WTC11 (cell line): ENCODE results near the gene VKORC1. TPM values are rescaled to one million over a fixed set of nuclear protein-coding genes. Genes with fewer than 3 reads are reported as not detected.

ENCODE experiments used
- ATAC-seq: fragments of 200-7000 bp; cut with Tn5 transposase; 2 replicates; pipeline ENCODE4 v1.10.0; 2021; ENCODE audit warnings: mild to moderate bottlenecking, moderate library complexity
- CTCF ChIA-PET: fragments of 300-600 bp; sonication (Branson Sonifier 250); formaldehyde crosslinking; loops from one replicate; lab custom pipeline; 2021; ENCODE audit warnings: antibody characterized with exemption; lab: Charles Lee
- POLR2A ChIA-PET: fragments of 350-600 bp; sonication (Branson Sonifier 250); formaldehyde crosslinking; loops from one replicate; lab custom pipeline; 2021; ENCODE audit warnings: antibody characterized with exemption; lab: Charles Lee
- DNase-seq: peaks from one replicate; pipeline ENCODE4 v3.0.0; 2021; ENCODE audit warnings: low spot score
- H3K27ac Mint-ChIP-seq: 2 replicates; pipeline ENCODE4 v1.8.0; 2021; ENCODE audit warnings: mixed read lengths
- H3K27me3 Mint-ChIP-seq: 2 replicates; pipeline ENCODE4 v1.8.0; 2021; ENCODE audit warnings: low read depth, mild to moderate bottlenecking, moderate library complexity, mixed read lengths
- H3K36me3 Mint-ChIP-seq: 2 replicates; pipeline ENCODE4 v1.8.0; 2021; ENCODE audit warnings: mixed read lengths
- H3K4me1 Mint-ChIP-seq: 2 replicates; pipeline ENCODE4 v1.8.0; 2022; ENCODE audit warnings: mixed read lengths
- H3K4me3 Mint-ChIP-seq: 2 replicates; pipeline ENCODE4 v1.8.0; 2021; ENCODE audit warnings: mild to moderate bottlenecking, moderate library complexity, mixed read lengths
- H3K9me3 Mint-ChIP-seq: 2 replicates; pipeline ENCODE4 v1.8.0; 2021; ENCODE audit warnings: mixed read lengths
- CREB1 ChIP-seq: sonication (generic); formaldehyde crosslinking; IDR thresholded peaks from 2 replicates; pipeline ENCODE4 v1.8.0; 2023; ENCODE audit warnings: mild to moderate bottlenecking, missing genetic modification reagents
- CTCF ChIP-seq: fragments of 200-600 bp; IDR thresholded peaks from 2 replicates; pipeline ENCODE4 v1.8.0; 2022; ENCODE audit warnings: antibody characterized with exemption
- ELF4 ChIP-seq: sonication (generic); formaldehyde crosslinking; IDR thresholded peaks from 2 replicates; pipeline ENCODE4 v1.8.1; 2022; ENCODE audit warnings: low read depth, mild to moderate bottlenecking, moderate library complexity, missing genetic modification reagents
- ESRRA ChIP-seq: sonication (generic); formaldehyde crosslinking; IDR thresholded peaks from 2 replicates; pipeline ENCODE4 v1.8.1; 2022; ENCODE audit warnings: mild to moderate bottlenecking, missing genetic modification reagents, borderline replicate concordance
- ETV6 ChIP-seq: sonication (generic); formaldehyde crosslinking; IDR thresholded peaks from 2 replicates; pipeline ENCODE4 v1.8.1; 2022; ENCODE audit warnings: mild to moderate bottlenecking, missing genetic modification reagents
- FOXP1 ChIP-seq: sonication (generic); formaldehyde crosslinking; IDR thresholded peaks from 2 replicates; pipeline ENCODE4 v1.8.0; 2022; ENCODE audit warnings: missing genetic modification reagents, mild to moderate bottlenecking, moderate library complexity, borderline replicate concordance
- NFATC4 ChIP-seq: fragments of 250-450 bp; sonication (Bioruptor Pico); IDR thresholded peaks from 2 replicates; pipeline ENCODE4 v1.9.0; 2021; ENCODE audit warnings: mild to moderate bottlenecking
- NR2C2 ChIP-seq: sonication (generic); formaldehyde crosslinking; IDR thresholded peaks from 2 replicates; pipeline ENCODE4 v1.8.0; 2022; ENCODE audit warnings: mild to moderate bottlenecking, missing genetic modification reagents
- PREB ChIP-seq: sonication (generic); formaldehyde crosslinking; IDR thresholded peaks from 2 replicates; pipeline ENCODE4 v1.8.1; 2022; ENCODE audit warnings: mild to moderate bottlenecking, missing genetic modification reagents, moderate library complexity, borderline replicate concordance
- PRRX2 ChIP-seq: fragments of 250-450 bp; sonication (Bioruptor Pico); IDR thresholded peaks from 2 replicates; pipeline ENCODE4 v1.8.0; 2021; ENCODE audit warnings: mild to moderate bottlenecking
- SMAD3 ChIP-seq: sonication (generic); formaldehyde crosslinking; IDR thresholded peaks from 2 replicates; pipeline ENCODE4 v1.8.0; 2022; ENCODE audit warnings: missing genetic modification reagents, mild to moderate bottlenecking, borderline replicate concordance
- ZNF219 ChIP-seq: sonication (generic); formaldehyde crosslinking; IDR thresholded peaks from 2 replicates; pipeline ENCODE4 v1.8.0; 2023; ENCODE audit warnings: missing genetic modification reagents, mild to moderate bottlenecking, borderline replicate concordance
- ZNF232 ChIP-seq: sonication (generic); formaldehyde crosslinking; IDR thresholded peaks from 2 replicates; pipeline ENCODE4 v1.8.0; 2022; ENCODE audit warnings: mild to moderate bottlenecking, missing genetic modification reagents
- total RNA-seq: library from RNA; stranded (reverse); gene quantifications from 3 replicates; pipeline ENCODE4 v1.2.3, GENCODE V29; 2021
- TF ChIP-seq, protein P1 (sequence below): sonication (generic); formaldehyde crosslinking; IDR thresholded peaks from 2 replicates; pipeline ENCODE4 v1.8.0; 2023; ENCODE audit warnings: missing genetic modification reagents, mild to moderate bottlenecking, borderline replicate concordance
- TF ChIP-seq, protein P2 (sequence below): fragments of 250-450 bp; sonication (Bioruptor Pico); IDR thresholded peaks from 2 replicates; pipeline ENCODE4 v1.9.0; 2021; ENCODE audit warnings: mild to moderate bottlenecking
- TF ChIP-seq, protein P3 (sequence below): fragments of 250-450 bp; sonication (Bioruptor Pico); IDR thresholded peaks from 2 replicates; pipeline ENCODE4 v1.8.0; 2021; ENCODE audit warnings: mild to moderate bottlenecking

Gene VKORC1
- total RNA-seq, 1 experiment from 2014 or later, result 85.7 TPM

GRCh38 chr16:31085411-31085810 is 9.2 kb downstream of the VKORC1 start:
- no peak overlapping the region for H3K4me3 Mint-ChIP-seq
- no peak for TF ChIP-seq ZNF232 (CRISPR knock-in tag)
- TF ChIP-seq CREB1 (CRISPR knock-in tag), result no peak
- TF ChIP-seq, protein P1, sequence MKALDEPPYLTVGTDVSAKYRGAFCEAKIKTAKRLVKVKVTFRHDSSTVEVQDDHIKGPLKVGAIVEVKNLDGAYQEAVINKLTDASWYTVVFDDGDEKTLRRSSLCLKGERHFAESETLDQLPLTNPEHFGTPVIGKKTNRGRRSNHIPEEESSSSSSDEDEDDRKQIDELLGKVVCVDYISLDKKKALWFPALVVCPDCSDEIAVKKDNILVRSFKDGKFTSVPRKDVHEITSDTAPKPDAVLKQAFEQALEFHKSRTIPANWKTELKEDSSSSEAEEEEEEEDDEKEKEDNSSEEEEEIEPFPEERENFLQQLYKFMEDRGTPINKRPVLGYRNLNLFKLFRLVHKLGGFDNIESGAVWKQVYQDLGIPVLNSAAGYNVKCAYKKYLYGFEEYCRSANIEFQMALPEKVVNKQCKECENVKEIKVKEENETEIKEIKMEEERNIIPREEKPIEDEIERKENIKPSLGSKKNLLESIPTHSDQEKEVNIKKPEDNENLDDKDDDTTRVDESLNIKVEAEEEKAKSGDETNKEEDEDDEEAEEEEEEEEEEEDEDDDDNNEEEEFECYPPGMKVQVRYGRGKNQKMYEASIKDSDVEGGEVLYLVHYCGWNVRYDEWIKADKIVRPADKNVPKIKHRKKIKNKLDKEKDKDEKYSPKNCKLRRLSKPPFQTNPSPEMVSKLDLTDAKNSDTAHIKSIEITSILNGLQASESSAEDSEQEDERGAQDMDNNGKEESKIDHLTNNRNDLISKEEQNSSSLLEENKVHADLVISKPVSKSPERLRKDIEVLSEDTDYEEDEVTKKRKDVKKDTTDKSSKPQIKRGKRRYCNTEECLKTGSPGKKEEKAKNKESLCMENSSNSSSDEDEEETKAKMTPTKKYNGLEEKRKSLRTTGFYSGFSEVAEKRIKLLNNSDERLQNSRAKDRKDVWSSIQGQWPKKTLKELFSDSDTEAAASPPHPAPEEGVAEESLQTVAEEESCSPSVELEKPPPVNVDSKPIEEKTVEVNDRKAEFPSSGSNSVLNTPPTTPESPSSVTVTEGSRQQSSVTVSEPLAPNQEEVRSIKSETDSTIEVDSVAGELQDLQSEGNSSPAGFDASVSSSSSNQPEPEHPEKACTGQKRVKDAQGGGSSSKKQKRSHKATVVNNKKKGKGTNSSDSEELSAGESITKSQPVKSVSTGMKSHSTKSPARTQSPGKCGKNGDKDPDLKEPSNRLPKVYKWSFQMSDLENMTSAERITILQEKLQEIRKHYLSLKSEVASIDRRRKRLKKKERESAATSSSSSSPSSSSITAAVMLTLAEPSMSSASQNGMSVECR, result no peak
- TF ChIP-seq PREB, result no peak
- TF ChIP-seq, protein P2, sequence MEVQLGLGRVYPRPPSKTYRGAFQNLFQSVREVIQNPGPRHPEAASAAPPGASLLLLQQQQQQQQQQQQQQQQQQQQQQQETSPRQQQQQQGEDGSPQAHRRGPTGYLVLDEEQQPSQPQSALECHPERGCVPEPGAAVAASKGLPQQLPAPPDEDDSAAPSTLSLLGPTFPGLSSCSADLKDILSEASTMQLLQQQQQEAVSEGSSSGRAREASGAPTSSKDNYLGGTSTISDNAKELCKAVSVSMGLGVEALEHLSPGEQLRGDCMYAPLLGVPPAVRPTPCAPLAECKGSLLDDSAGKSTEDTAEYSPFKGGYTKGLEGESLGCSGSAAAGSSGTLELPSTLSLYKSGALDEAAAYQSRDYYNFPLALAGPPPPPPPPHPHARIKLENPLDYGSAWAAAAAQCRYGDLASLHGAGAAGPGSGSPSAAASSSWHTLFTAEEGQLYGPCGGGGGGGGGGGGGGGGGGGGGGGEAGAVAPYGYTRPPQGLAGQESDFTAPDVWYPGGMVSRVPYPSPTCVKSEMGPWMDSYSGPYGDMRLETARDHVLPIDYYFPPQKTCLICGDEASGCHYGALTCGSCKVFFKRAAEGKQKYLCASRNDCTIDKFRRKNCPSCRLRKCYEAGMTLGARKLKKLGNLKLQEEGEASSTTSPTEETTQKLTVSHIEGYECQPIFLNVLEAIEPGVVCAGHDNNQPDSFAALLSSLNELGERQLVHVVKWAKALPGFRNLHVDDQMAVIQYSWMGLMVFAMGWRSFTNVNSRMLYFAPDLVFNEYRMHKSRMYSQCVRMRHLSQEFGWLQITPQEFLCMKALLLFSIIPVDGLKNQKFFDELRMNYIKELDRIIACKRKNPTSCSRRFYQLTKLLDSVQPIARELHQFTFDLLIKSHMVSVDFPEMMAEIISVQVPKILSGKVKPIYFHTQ, result no peak
- TF ChIP-seq ZNF219 (CRISPR knock-in tag), result no peak
- no peak for TF ChIP-seq SMAD3 (CRISPR knock-in tag)
- TF ChIP-seq, protein P3, sequence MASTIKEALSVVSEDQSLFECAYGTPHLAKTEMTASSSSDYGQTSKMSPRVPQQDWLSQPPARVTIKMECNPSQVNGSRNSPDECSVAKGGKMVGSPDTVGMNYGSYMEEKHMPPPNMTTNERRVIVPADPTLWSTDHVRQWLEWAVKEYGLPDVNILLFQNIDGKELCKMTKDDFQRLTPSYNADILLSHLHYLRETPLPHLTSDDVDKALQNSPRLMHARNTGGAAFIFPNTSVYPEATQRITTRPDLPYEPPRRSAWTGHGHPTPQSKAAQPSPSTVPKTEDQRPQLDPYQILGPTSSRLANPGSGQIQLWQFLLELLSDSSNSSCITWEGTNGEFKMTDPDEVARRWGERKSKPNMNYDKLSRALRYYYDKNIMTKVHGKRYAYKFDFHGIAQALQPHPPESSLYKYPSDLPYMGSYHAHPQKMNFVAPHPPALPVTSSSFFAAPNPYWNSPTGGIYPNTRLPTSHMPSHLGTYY (CRISPR knock-in tag), result no peak
- no peak for TF ChIP-seq FOXP1
- TF ChIP-seq NFATC4 (CRISPR knock-in tag), result no peak
- TF ChIP-seq ESRRA (CRISPR knock-in tag), result no peak
- no peak for TF ChIP-seq ELF4 (CRISPR knock-in tag)
- no peak for TF ChIP-seq PRRX2
- no peak for TF ChIP-seq ETV6 (CRISPR knock-in tag)
- TF ChIP-seq, all 79 proteins: peak for 0
- no peaks in the 10 kb centered on the region for H3K9me3 Mint-ChIP-seq
- H3K27me3 Mint-ChIP-seq, result no peaks in the 10 kb centered on the region
- H3K4me1 Mint-ChIP-seq, result no peaks in the 10 kb centered on the region
- no peak for DNase-seq
- peaks cover 6% of the 10 kb centered on the region for H3K36me3 Mint-ChIP-seq
- H3K27ac Mint-ChIP-seq, result peak overlapping the region; percentile 37; the same call in 1 of the 2 replicates
- CTCF ChIA-PET, result interaction anchor here (1.0 to 1.3 kb wide), 6 partner anchors 11 to 132 kb away, joined by 3 to 8 read pairs (median 4); partner anchors contain the start of gene HSD3B7
- POLR2A ChIA-PET, result interaction anchor here (1.5 kb wide), 1 partner anchor 32 kb away, joined by 6 read pairs; the partner anchor contains the start of gene KAT8
- ATAC-seq, result no peak

- no peak for DNase-seq
- ChIA-PET POLR2A (interaction anchor here (1.1 to 1.5 kb wide), 2 partner anchors 10 to 33 kb away, joined by 3 to 6 read pairs; partner anchors contain the start of genes KAT8 and ZNF646), CTCF (interaction anchor here (0.5 to 1.3 kb wide), 3 partner anchors 58 to 100 kb away, joined by 3 to 6 read pairs (median 4); partner anchors contain the start of gene HSD3B7)
- peak; percentile 13; the same call in 1 of the 2 replicates for ATAC-seq
- no peak overlapping the region for H3K4me3 Mint-ChIP-seq
- no peaks in the 10 kb centered on the region for H3K4me1 Mint-ChIP-seq
- H3K36me3 Mint-ChIP-seq, result peaks cover 7% of the 10 kb centered on the region
- H3K27ac Mint-ChIP-seq, result no peak overlapping the region
- H3K27me3 Mint-ChIP-seq, result no peaks in the 10 kb centered on the region
- no peaks in the 10 kb centered on the region for H3K9me3 Mint-ChIP-seq
- TF ChIP-seq, protein P1, result no peak
- TF ChIP-seq CTCF (no peak), NR2C2 (CRISPR knock-in tag) (0 out of 2 replicates have a peak, but pooled peaks have one; percentile 21)
Measured at GRCh38 chr16:31084584-31085302, 9.9 kb downstream of the VKORC1 start.
